OCI-LY7 (cell line): ENCODE measurements around the gene APCDD1L. TPM values are rescaled to one million over a fixed set of nuclear protein-coding genes. Genes with fewer than 3 reads are reported as not detected.

Experiments used
- BruUV-seq: library from RNA; stranded (reverse); fragments of 400-500 nt; replicated peaks from 2 replicates; lab custom pipeline; 2021; lab: Mats Ljungman, UMichigan
- CTCF ChIA-PET: fragments of 300-600 bp; sonication (Branson Sonifier 250); formaldehyde crosslinking; loops from one replicate; lab custom pipeline; 2022; ENCODE audit warnings: antibody characterized with exemption; ENCODE audit not compliant: unreplicated experiment; lab: Charles Lee
- POLR2A ChIA-PET: fragments of 300-600 bp; sonication (Branson Sonifier 250); formaldehyde crosslinking; loops from one replicate; lab custom pipeline; 2022; ENCODE audit warnings: antibody characterized with exemption; lab: Charles Lee
- DNase-seq: peaks from one replicate; pipeline ENCODE4 v3.0.0-alpha.2; 2015; ENCODE audit warnings: low spot score
- H2AFZ ChIP-seq: fragments of 200-600 bp; sonication (generic), shearing (Covaris generic); 2 replicates; pipeline ENCODE4 v1.6.1; 2014; ENCODE audit warnings: mild to moderate bottlenecking, antibody characterized with exemption, low read length, moderate library complexity
- H3K27ac ChIP-seq: fragments of 200-600 bp; sonication (generic); 2 replicates; pipeline ENCODE4 v1.5.1; 2014; ENCODE audit warnings: mixed run types, low read depth, mild to moderate bottlenecking, moderate library complexity, low read length, inconsistent platforms; ENCODE audit not compliant: poor library complexity, severe bottlenecking
- H3K36me3 ChIP-seq: fragments of 200-600 bp; sonication (generic); 2 replicates; pipeline ENCODE4 v1.6.1; 2014; ENCODE audit warnings: mild to moderate bottlenecking, antibody characterized with exemption, low read length, moderate library complexity, mixed read lengths; ENCODE audit not compliant: insufficient read depth
- H3K4me1 ChIP-seq: fragments of 200-600 bp; sonication (generic); 2 replicates; pipeline ENCODE4 v1.5.1; 2014; ENCODE audit warnings: mild to moderate bottlenecking, low read length; ENCODE audit not compliant: insufficient read depth, poor library complexity, severe bottlenecking
- H3K4me2 ChIP-seq: fragments of 200-600 bp; sonication (generic); 2 replicates; pipeline ENCODE4 v1.6.1; 2014; ENCODE audit warnings: mild to moderate bottlenecking, low read length
- H3K4me3 ChIP-seq: fragments of 200-600 bp; sonication (generic); 2 replicates; pipeline ENCODE4 v1.5.1; 2014; ENCODE audit warnings: mild to moderate bottlenecking, low read depth, low read length; ENCODE audit not compliant: poor library complexity, severe bottlenecking
- H3K79me2 ChIP-seq: fragments of 200-600 bp; sonication (generic); 2 replicates; pipeline ENCODE4 v1.6.1; 2016; ENCODE audit warnings: low read depth, mild to moderate bottlenecking, low read length, moderate library complexity, mixed read lengths; ENCODE audit not compliant: insufficient read depth
- H3K9me2 ChIP-seq: fragments of 200-600 bp; sonication (generic); 2 replicates; pipeline ENCODE4 v1.6.1; 2016; ENCODE audit warnings: mild to moderate bottlenecking, low read length, mixed read lengths; ENCODE audit not compliant: insufficient read depth
- H3K9me3 ChIP-seq: fragments of 200-600 bp; sonication (generic); 2 replicates; pipeline ENCODE4 v1.6.1; 2014; ENCODE audit warnings: mild to moderate bottlenecking, mixed run types, low read length, mixed read lengths
- H4K20me1 ChIP-seq: fragments of 200-600 bp; sonication (generic); 2 replicates; pipeline ENCODE4 v1.6.1; 2014; ENCODE audit warnings: mild to moderate bottlenecking, antibody characterized with exemption, low read length, moderate library complexity, mixed read lengths; ENCODE audit not compliant: insufficient read depth
- EZH2phosphoT487 ChIP-seq: fragments of 200-600 bp; sonication (generic); IDR thresholded peaks from 2 replicates; pipeline ENCODE4 v1.6.1; 2018; ENCODE audit warnings: low read depth, borderline replicate concordance, mild to moderate bottlenecking, mixed run types, antibody characterized with exemption, low read length, moderate library complexity, mixed read lengths
- intact Hi-C: fragments of 100-400 bp; cut with micrococcal nuclease; formaldehyde crosslinking; loops from one replicate; pipeline ENCODE4 v1.10.0; 2022; ENCODE audit not compliant: unreplicated experiment
- total RNA-seq, 2 experiments: library from RNA; depleted of rRNA in 1 of 2; stranded (reverse); fragments of >200 nt in 1 of 2; shearing (Covaris generic) in 1 of 2; gene quantifications; 2 replicates each; pipeline ENCODE4 v1.2.3, GENCODE V29; 2014 to 2022
- TF ChIP-seq, protein P1 (sequence below): fragments of 200-600 bp; sonication (generic); conservative IDR thresholded peaks from 2 replicates; pipeline ENCODE4 v1.5.1; 2014; ENCODE audit warnings: mild to moderate bottlenecking, antibody characterized with exemption, low read length, moderate library complexity, mixed read lengths

The APCDD1L gene
- total RNA-seq, 2 experiments from 2014 or later, result not detected

DNA sequence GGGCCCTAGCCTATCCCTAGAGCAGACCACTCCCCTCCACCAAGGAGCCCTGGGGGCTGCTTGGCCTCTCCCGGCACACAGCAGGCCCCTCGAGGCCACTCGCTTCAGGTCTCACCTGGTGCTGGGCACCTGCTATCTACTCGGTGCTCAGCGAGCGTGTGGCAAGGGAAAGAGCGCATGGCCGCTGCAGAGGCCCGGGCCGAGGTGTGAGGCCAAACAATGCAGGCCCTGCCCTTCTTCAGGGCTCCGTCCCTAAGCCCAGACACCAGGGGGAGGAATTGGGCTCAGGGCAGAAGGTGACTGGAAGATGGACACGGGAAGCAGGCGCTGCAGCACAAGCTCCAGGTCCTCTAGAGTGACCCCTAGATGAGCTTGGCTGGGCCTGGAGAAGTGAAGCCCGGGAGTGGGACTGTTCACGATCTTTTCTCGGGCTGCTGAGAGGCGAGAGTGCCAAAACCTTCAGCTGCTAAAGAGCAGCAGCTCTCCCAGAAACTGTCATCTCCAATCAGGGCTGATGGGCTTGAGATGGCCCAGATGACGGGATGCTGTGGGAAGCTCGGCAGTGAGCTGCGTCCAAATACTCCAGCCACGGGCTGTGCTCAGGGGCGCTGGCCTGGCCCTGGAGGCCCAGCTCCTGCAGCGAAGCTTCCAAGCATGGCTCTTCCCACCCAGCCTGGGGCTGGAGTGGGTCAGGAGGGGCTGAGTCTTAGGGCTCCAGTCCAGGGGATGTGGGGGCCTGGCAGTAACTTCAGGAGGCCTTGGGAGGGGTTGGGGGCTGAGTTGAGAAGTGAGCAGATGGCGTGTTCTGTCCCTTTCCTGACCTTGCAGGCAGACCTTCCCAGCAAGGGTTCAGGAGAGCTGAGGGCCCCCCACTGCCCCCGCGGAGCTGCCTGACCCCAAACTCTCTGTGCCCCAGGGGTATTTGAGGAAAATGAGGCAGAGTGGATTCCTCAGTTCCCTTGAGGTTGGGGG, 43.7 kb downstream of the APCDD1L start:
- Histone ChIP-seq H3K36me3 (no peaks in the 10 kb centered on the region), H3K4me2 (no peak overlapping the region), H3K9me2 (no peaks in the 10 kb centered on the region), H3K79me2 (no peaks in the 10 kb centered on the region), H3K4me1 (no peaks in the 10 kb centered on the region), H3K4me3 (no peak overlapping the region), H2AFZ (no peak overlapping the region), H3K27ac (no peak overlapping the region), H3K9me3 (no peaks in the 10 kb centered on the region), H4K20me1 (no peaks in the 10 kb centered on the region)
- CTCF ChIA-PET, result no interaction called here
- POLR2A ChIA-PET, result interaction anchor here (0.6 kb wide), 1 partner anchor 222 kb away, joined by 3 read pairs; no protein-coding TSS in a partner anchor
- intact Hi-C loops, result no loop called here
- TF ChIP-seq, protein P1, sequence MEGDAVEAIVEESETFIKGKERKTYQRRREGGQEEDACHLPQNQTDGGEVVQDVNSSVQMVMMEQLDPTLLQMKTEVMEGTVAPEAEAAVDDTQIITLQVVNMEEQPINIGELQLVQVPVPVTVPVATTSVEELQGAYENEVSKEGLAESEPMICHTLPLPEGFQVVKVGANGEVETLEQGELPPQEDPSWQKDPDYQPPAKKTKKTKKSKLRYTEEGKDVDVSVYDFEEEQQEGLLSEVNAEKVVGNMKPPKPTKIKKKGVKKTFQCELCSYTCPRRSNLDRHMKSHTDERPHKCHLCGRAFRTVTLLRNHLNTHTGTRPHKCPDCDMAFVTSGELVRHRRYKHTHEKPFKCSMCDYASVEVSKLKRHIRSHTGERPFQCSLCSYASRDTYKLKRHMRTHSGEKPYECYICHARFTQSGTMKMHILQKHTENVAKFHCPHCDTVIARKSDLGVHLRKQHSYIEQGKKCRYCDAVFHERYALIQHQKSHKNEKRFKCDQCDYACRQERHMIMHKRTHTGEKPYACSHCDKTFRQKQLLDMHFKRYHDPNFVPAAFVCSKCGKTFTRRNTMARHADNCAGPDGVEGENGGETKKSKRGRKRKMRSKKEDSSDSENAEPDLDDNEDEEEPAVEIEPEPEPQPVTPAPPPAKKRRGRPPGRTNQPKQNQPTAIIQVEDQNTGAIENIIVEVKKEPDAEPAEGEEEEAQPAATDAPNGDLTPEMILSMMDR, result no peak
- TF ChIP-seq EZH2phosphoT487, result no peak
- BruUV-seq, result no TSS peak
- DNase-seq, result no peak

DNA sequence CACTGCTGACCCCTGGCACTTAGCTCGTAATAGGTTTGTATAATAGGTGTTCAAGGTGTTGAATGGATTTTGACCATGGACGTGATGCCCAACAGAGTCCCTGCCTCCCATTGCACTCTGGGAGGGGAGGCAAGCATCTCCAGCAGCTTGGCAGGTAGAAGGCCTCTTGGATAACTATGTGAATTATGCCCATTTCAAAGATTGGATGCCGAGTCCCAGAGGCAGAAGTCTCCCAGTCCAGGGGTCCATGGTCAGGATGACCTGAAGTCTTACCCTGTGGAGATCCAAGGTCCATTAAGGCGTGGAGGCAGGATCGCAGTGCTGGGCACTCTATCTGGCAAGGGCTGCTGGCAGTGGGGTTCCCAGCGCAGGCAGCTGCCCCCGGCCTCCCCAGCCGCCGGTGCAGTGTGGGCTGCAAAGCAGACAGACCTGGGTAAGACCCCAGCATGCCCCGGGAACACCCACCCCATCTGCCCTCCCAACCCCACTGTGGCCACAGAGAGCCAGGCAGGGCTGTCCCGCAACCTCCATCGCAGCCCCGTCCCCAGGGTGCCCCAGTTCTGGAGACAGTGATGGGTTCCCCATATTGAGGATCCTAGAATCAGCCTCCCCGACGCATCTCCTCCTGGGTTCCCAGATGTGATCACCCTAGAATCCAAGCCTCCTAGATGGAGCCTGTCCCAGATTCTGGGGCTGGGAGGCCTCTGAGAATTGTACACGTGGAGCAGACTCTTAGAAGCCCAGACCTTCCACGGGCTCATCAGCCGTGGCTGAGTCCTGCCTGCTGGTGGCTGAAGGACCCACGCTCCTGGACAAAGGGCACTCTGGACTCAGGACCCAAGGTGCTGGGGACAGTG, 44.6 kb downstream of the APCDD1L start:
- Histone ChIP-seq H3K9me2 (no peaks in the 10 kb centered on the region), H3K27ac (no peak overlapping the region), H2AFZ (no peak overlapping the region), H3K9me3 (no peaks in the 10 kb centered on the region), H3K4me3 (no peak overlapping the region), H4K20me1 (no peaks in the 10 kb centered on the region), H3K4me1 (no peaks in the 10 kb centered on the region), H3K4me2 (no peak overlapping the region), H3K79me2 (no peaks in the 10 kb centered on the region), H3K36me3 (no peaks in the 10 kb centered on the region)
- BruUV-seq, result no TSS peak
- ChIA-PET POLR2A (no interaction called here), CTCF (no interaction called here)
- no peak for DNase-seq
- TF ChIP-seq EZH2phosphoT487, result no peak
- TF ChIP-seq, protein P1, result no peak
- intact Hi-C loops, result no loop called here
